Activated naive CD8-positive, alpha-beta T cell treated with anti-CD3 and anti-CD28 coated beads, Interleukin-2, amount 10 ng/mL, durations not matched to agents 7 days and 5 days (primary cell): ENCODE results near the gene ITPR3. TPM values are rescaled to one million over a fixed set of nuclear protein-coding genes. Genes with fewer than 3 reads are reported as not detected.
A peak's percentile ranks its signal among the peaks of the same experiment; 100 is the strongest.

ENCODE experiments used
- microRNA-seq: library from miRNA; unstranded; fragments of <30 nt; microRNA quantifications from one replicate; pipeline ENCODE4 v1.2.0, GENCODE V29; 2022
- total RNA-seq, 2 experiments: library from RNA; stranded (reverse); gene quantifications; one replicate each; pipeline ENCODE4 v1.2.3, GENCODE V29; 2021

ITPR3 gene
- total RNA-seq, 2 experiments from 2014 or later, result 61.4 to 61.8 TPM

Small RNA genes within 50 kb of the gene (microRNA-seq; reads per million reads assigned to microRNA genes)
- gene MIR3934, result 8.4 reads per million, percentile 9 among the genes with 10 or more reads in this experiment

Other genes with a start within 250 kb of the ITPR3 start
- gene KIFC1, start 229.5 kb upstream of the ITPR3 start, total RNA-seq, result 100 to 1,000 TPM; 117 to 127 TPM
- 100 to 1,000 TPM in 1 of 2 experiments, 10 to 100 TPM in 1; 98.3 to 105 TPM for gene PHF1, start 210.3 kb upstream of the ITPR3 start, total RNA-seq
- 100 to 1,000 TPM; 202 to 209 TPM for gene CUTA, start 203.2 kb upstream of the ITPR3 start, total RNA-seq
- 10 to 100 TPM; 53.3 to 60.1 TPM for gene SYNGAP1, start 201.3 kb upstream of the ITPR3 start, total RNA-seq
- 1 to 10 TPM; 9.1 to 9.8 TPM for gene ZBTB9, start 166.7 kb upstream of the ITPR3 start, total RNA-seq
- 10 to 100 TPM; 48.0 to 48.1 TPM for gene BAK1, start 41.0 kb upstream of the ITPR3 start, total RNA-seq
- gene UQCC2, start 90.4 kb downstream of the ITPR3 start, total RNA-seq, result 10 to 100 TPM; 60.9 to 64.0 TPM
- gene IP6K3, start 125.6 kb downstream of the ITPR3 start, total RNA-seq, result not detected
- gene LEMD2, start 167.8 kb downstream of the ITPR3 start, total RNA-seq, result 10 to 100 TPM; 83.9 to 84.7 TPM
- gene MLN, start 182.7 kb downstream of the ITPR3 start, total RNA-seq, result not detected